Gastroesophageal sphincter (tissue), 4 donors: Measurements from ENCODE around the gene BABAM1. TPM values are rescaled to one million over a fixed set of nuclear protein-coding genes. Genes with fewer than 3 reads are reported as not detected.

Source experiments
- ATAC-seq: fragments of 150-250 bp; one replicate; pipeline ENCODE4 v1.9.1; 2016; ENCODE audit warnings: mild to moderate bottlenecking, moderate library complexity
- H3K27ac ChIP-seq, 4 donors: fragments of 200-600 bp; sonication (generic) in 3 of 4; 1 replicate in 3 of 4; 2 replicates in 1 of 4; pipeline ENCODE4 v1.5.1; 2016 to 2019
- H3K27me3 ChIP-seq: fragments of 200-600 bp; sonication (generic); one replicate; pipeline ENCODE4 v1.5.1; 2019
- H3K36me3 ChIP-seq, 2 donors: fragments of 200-600 bp; sonication (generic); one replicate each; pipeline ENCODE4 v1.5.1; 2019; ENCODE audit warnings: control low read depth in 1 of 2
- H3K4me1 ChIP-seq, 3 donors: fragments of 200-600 bp; sonication (generic); 1 replicate in 2 of 3; 2 replicates in 1 of 3; pipeline ENCODE4 v1.5.1; 2016 to 2019; ENCODE audit warnings: control low read depth in 2 of 3
- H3K4me3 ChIP-seq, 2 donors: fragments of 200-600 bp; sonication (generic); one replicate each; pipeline ENCODE4 v1.5.1; 2019; ENCODE audit warnings: mild to moderate bottlenecking in 1 of 2, moderate library complexity in 1 of 2
- H3K9me3 ChIP-seq, 3 donors: fragments of 200-600 bp; sonication (generic); one replicate each; pipeline ENCODE4 v1.5.1; 2017 to 2019; ENCODE audit warnings: control low read depth in 2 of 3
- CTCF ChIP-seq, 4 experiments: fragments of 200-600 bp in 2 of 4; fragments of 450-650 bp in 2 of 4; sonication (generic) in 1 of 4; IDR thresholded peaks; one replicate each; pipeline ENCODE4 v1.5.1; 2017 to 2019; ENCODE audit warnings: antibody characterized with exemption in 4 of 4, mild to moderate bottlenecking in 2 of 4, moderate library complexity in 2 of 4
- EP300 ChIP-seq: sonication (generic); formaldehyde crosslinking; IDR thresholded peaks from one replicate; pipeline ENCODE4 v1.6.1; 2017; ENCODE audit warnings: antibody characterized with exemption, mild to moderate bottlenecking
- POLR2A ChIP-seq, 2 donors: fragments of 450-650 bp; IDR thresholded peaks; one replicate each; pipeline ENCODE4 v1.6.1; 2017; ENCODE audit warnings: antibody characterized with exemption in 2 of 2, mild to moderate bottlenecking in 2 of 2, moderate library complexity in 1 of 2
- POLR2AphosphoS5 ChIP-seq: sonication (generic); formaldehyde crosslinking; IDR thresholded peaks from one replicate; pipeline ENCODE4 v1.6.1; 2017; ENCODE audit warnings: antibody characterized with exemption
- WGBS, 2 donors: methylation state at CpG; one replicate each; pipeline ENCODE4 v1.1.5; 2018; ENCODE audit warnings: low coverage in 1 of 2; 5-methylcytosine and 5-hydroxymethylcytosine counted together
- total RNA-seq, 4 donors: library from RNA; depleted of rRNA; stranded (reverse); fragments of >200 nt; gene quantifications; one replicate each; pipeline ENCODE4 v1.1.0, GENCODE V29; 2016

The BABAM1 gene
- total RNA-seq, 4 donors from 2014 or later: 62.6 to 91.8 (median 81.9) TPM

GRCh38 chr19:17237747-17238706 is 29.2 kb upstream of the BABAM1 start:
- WGBS, 2 donors: 69 to 87% methylated on average over 3 to 11 of the region's 13 CpGs
- ATAC-seq: no peak
- Histone ChIP-seq H3K4me1 (peaks cover 0 to 58% (median 31%) of the 10 kb centered on the region in 3 donors), H3K36me3 (peaks cover 0 to 46% of the 10 kb centered on the region in 2 donors), H3K27ac (no peak overlapping the region), H3K9me3 (no peaks in the 10 kb centered on the region), H3K27me3 (no peaks in the 10 kb centered on the region), H3K4me3 (no peak overlapping the region)
- TF ChIP-seq POLR2A (IDR thresholded peaks at IDR 0.05) (no peak), EP300 (no peak), POLR2AphosphoS5 (no peak), CTCF (IDR thresholded peaks at IDR 0.05) (no peak)

GRCh38 chr19:17240062-17240752 is 27.0 kb upstream of the BABAM1 start:
- peaks cover 0 to 37% of the 10 kb centered on the region in 2 donors for H3K36me3 ChIP-seq
- 49 to 73% methylated on average over 3 to 6 of the region's 24 CpGs for WGBS, 2 donors
- peaks cover 0 to 62% (median 33%) of the 10 kb centered on the region in 3 donors for H3K4me1 ChIP-seq
- TF ChIP-seq EP300: no peak
- TF ChIP-seq POLR2AphosphoS5: no peak
- TF ChIP-seq POLR2A (IDR thresholded peaks at IDR 0.05): no peak
- no peak overlapping the region for H3K4me3 ChIP-seq
- no peaks in the 10 kb centered on the region for H3K27me3 ChIP-seq
- no peaks in the 10 kb centered on the region for H3K9me3 ChIP-seq
- peak overlapping the region in 3 of 4 donors; percentile 73 to 87 (median 86) for H3K27ac ChIP-seq
- no peak for ATAC-seq

GRCh38 chr19:17240826-17241399 is 26.3 kb upstream of the BABAM1 start:
- Histone ChIP-seq H3K27me3 (no peaks in the 10 kb centered on the region), H3K9me3 (no peaks in the 10 kb centered on the region), H3K4me3 (no peak overlapping the region), H3K27ac (peak overlapping the region in 3 of 4 donors; percentile 73 to 87 (median 86)), H3K4me1 (peaks cover 0 to 55% (median 31%) of the 10 kb centered on the region in 3 donors), H3K36me3 (peaks cover 0 to 37% of the 10 kb centered on the region in 2 donors)
- TF ChIP-seq POLR2AphosphoS5: no peak
- no peak for TF ChIP-seq POLR2A (IDR thresholded peaks at IDR 0.05)
- no peak for TF ChIP-seq CTCF (IDR thresholded peaks at IDR 0.05)
- TF ChIP-seq EP300: no peak
- WGBS, 2 donors: 100% methylated on average over 2 of the region's 6 CpGs
- no peak for ATAC-seq

GRCh38 chr19:17242431-17243208 is 24.6 kb upstream of the BABAM1 start:
- H3K27ac ChIP-seq: peak overlapping the region; percentile 25 to 94 (median 86)
- peak overlapping the region in 1 of 2 donors; percentile 92 for H3K4me3 ChIP-seq
- H3K4me1 ChIP-seq: peaks cover 0 to 54% (median 31%) of the 10 kb centered on the region in 3 donors
- no peaks in the 10 kb centered on the region for H3K27me3 ChIP-seq
- TF ChIP-seq EP300: no peak
- no peak for TF ChIP-seq CTCF (IDR thresholded peaks at IDR 0.05)
- TF ChIP-seq POLR2A (IDR thresholded peaks at IDR 0.05): no peak
- TF ChIP-seq POLR2AphosphoS5: no peak
- H3K36me3 ChIP-seq: peaks cover 0 to 33% of the 10 kb centered on the region in 2 donors
- no peak for ATAC-seq
- no peaks in the 10 kb centered on the region for H3K9me3 ChIP-seq
- 54 to 70% methylated on average over 2 to 4 of the region's 8 CpGs for WGBS, 2 donors
